RWPE1 (cell line): ENCODE results near the gene STAT1.

Source experiments
- CTCF ChIA-PET: fragments of 350-600 bp; sonication (Branson Sonifier 250); formaldehyde crosslinking; extraction: SDS; loops from one replicate; lab custom pipeline; 2021; lab: Yijun Ruan, JAX
- POLR2A ChIA-PET: fragments of 400-600 bp; formaldehyde crosslinking; extraction: SDS; loops from one replicate; lab custom pipeline; 2020; ENCODE audit warnings: antibody characterized with exemption; ENCODE audit not compliant: low non-redundant PET; lab: Yijun Ruan, JAX
- DNase-seq: peaks from one replicate; pipeline ENCODE4 v3.0.0; 2012; ENCODE audit warnings: low spot score
- H3K27ac ChIP-seq: fragments of 450-650 bp; 2 replicates; pipeline ENCODE4 v1.5.1; 2017
- TF ChIP-seq, protein P1 (sequence below): fragments of 450-650 bp; conservative IDR thresholded peaks from 2 replicates; pipeline ENCODE4 v1.5.1; 2017; ENCODE audit warnings: low read depth, mild to moderate bottlenecking

Gene STAT1

GRCh38 chr2:190972213-190972612 is 41.8 kb downstream of the STAT1 start:
- DNase-seq, result no peak
- no peak overlapping the region for H3K27ac ChIP-seq
- TF ChIP-seq, protein P1, sequence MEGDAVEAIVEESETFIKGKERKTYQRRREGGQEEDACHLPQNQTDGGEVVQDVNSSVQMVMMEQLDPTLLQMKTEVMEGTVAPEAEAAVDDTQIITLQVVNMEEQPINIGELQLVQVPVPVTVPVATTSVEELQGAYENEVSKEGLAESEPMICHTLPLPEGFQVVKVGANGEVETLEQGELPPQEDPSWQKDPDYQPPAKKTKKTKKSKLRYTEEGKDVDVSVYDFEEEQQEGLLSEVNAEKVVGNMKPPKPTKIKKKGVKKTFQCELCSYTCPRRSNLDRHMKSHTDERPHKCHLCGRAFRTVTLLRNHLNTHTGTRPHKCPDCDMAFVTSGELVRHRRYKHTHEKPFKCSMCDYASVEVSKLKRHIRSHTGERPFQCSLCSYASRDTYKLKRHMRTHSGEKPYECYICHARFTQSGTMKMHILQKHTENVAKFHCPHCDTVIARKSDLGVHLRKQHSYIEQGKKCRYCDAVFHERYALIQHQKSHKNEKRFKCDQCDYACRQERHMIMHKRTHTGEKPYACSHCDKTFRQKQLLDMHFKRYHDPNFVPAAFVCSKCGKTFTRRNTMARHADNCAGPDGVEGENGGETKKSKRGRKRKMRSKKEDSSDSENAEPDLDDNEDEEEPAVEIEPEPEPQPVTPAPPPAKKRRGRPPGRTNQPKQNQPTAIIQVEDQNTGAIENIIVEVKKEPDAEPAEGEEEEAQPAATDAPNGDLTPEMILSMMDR, result no peak
- ChIA-PET POLR2A (interaction anchor here (0.6 kb wide), 1 partner anchor 20 kb away, joined by 3 read pairs; no protein-coding TSS in a partner anchor), CTCF (interaction anchor here (0.6 kb wide), 1 partner anchor 12 kb away, joined by 3 read pairs; no protein-coding TSS in a partner anchor)

GRCh38 chr2:190970873-190971506 is 43.0 kb downstream of the STAT1 start:
- H3K27ac ChIP-seq, result no peak overlapping the region
- ChIA-PET POLR2A (no interaction called here), CTCF (interaction anchor here (0.6 kb wide), 1 partner anchor 10 kb away, joined by 3 read pairs; no protein-coding TSS in a partner anchor)
- DNase-seq, result no peak
- TF ChIP-seq, protein P1, result no peak

DNA sequence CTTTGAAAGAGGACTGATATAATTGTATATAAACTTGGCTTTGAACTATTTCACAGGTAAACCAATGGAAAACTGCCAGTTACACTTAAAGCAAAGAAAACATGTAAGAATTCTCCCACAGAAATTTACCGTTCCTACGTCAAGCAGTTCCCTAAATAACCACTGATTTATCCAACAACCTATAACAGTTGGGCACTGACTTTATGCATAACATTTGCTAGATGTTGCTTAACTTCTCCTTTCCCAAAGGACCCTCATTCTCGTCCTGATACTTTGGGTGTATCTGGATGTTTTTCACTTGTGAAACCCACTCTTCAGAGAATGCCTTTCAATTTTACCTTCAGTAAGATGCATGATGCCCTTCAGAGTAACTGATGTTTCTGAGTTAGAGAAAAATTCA is 43.8 kb downstream of the STAT1 start:
- ChIA-PET POLR2A (no interaction called here), CTCF (interaction anchor here (0.6 kb wide), 1 partner anchor 9 kb away, joined by 3 read pairs; no protein-coding TSS in a partner anchor)
- DNase-seq, result no peak
- TF ChIP-seq, protein P1, result no peak
- no peak overlapping the region for H3K27ac ChIP-seq

DNA sequence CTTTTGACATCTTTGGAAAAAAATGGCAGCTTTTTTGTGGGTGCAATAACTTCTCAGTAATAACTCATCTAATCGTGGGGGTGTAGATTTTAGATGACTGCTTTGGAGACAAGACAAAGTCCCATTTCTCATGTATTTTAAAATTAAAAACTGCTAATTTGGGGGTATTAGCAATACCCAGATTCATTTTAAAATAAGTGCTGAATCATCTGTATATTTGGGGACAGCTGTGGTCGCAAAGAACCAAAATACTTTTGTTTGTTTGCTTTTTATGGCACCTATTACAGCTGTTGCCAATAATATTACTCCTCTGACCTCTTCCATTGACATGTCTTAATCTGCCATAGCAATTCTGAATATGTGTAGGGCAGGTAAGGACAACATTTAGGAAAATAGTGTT is 45.4 kb downstream of the STAT1 start:
- ChIA-PET POLR2A (no interaction called here), CTCF (no interaction called here)
- H3K27ac ChIP-seq, result no peak overlapping the region
- no peak for DNase-seq
- TF ChIP-seq, protein P1, result no peak

DNA sequence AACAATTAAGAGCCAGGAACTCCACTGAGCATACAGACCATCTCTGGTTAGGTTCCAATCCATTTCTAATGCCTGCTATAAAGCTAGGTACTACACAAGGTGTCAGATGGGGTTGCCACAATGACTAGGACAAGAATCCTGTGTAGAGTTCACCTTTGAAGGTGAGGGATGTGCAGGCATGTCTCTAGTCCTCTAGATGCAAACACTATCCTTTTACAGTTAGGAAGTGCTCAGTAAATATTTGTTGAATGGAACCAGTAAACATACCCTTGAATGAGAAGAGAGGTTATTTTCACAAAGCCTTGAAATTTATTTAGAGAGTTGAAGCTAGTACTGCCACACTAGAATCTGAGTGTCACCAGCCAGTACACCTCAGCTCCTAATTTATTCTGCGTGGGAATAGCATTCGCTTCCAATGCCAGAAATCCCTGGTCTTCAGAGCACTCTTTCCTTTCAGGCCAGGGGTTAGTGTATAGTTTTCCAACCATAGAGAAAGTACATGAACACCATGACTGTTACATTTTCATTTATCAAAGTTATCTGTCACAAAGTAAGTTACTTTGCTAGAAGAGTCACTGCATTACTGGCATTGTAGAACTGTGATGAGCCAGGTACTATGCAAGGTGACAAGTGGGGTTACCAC is 48.3 kb downstream of the STAT1 start:
- DNase-seq, result no peak
- POLR2A ChIA-PET, result no interaction called here
- CTCF ChIA-PET, result no interaction called here
- no peak overlapping the region for H3K27ac ChIP-seq
- TF ChIP-seq, protein P1, result no peak

DNA sequence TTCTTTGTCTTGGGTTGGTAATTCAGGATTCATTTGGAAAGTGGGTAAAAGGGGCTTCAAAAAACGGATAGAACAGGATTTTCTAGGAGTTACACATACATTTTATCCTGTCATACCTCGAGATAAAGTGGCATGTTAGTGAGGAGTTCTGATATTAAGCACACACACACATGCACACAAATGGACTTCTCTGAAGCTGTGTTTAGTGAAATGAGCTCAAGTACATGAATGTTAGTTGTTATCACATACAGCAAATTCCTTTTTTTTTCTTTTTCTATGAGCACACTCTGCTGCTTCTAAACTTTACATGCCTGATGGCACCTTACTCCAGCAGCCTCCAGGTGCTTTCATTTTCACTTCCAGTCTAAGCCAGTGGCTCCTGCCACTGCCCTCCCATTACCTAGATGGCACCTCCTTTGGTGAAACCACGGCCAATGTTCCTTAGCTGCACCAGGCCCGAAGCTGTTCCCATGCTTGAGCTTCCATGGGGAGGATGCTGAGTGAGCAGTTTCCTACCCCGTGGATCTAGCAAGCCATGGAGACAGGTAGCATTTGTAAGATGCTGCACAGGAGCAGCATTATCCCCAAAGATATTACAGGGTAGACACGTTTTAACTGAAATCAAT is 49.7 kb downstream of the STAT1 start:
- ChIA-PET CTCF (interaction anchor here (1.2 kb wide), 1 partner anchor 13 kb away, joined by 4 read pairs; no protein-coding TSS in a partner anchor), POLR2A (no interaction called here)
- TF ChIP-seq, protein P1, result no peak
- no peak overlapping the region for H3K27ac ChIP-seq
- no peak for DNase-seq
